ENCODE measurements around the gene TBRG1. TPM values are rescaled to one million over a fixed set of nuclear protein-coding genes. Genes with fewer than 3 reads are reported as not detected.

TBRG1 gene
- total RNA-seq, 1 donor from 2014 or later = 29.7 TPM

DNA sequence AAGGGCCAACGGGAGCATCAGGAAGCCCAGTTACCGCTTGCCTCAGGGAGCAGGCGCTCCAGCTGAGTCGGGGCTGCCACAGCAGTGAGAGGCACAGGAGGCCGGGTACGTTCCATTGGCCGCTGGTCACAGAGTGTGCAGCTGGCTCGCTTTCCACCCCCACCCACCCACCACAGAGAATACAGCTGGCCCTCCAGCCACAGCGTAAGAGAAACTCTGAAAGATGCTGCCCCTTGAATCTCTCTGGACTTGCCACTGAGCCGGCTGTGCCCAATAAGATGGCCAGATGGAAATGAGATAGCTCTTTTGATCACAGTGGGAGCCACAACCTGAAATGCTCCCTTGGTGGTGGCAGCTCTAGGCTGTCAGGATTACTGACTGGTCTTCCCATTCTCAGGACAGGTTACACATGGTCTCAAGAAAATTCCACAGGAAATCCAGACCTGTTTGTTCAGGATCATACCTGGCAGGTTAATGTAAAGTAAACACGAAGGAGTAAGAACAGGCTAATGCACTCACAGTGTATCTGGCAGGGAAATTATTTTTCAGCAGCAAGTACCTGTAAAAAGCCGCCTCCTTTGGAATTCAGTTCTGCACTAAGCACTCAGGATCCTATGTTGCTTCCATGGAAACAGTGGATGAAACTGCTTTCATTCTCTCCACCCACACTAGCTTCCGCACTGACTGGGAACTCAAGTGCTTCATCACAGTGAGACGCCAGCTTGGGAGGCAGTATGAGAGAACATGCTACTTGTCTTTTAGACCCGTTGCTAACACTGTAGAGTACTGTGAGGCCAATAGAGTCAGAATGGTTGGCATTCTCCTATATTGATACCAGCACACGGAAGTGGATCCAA is 34.3 kb downstream of the TBRG1 start:
- DNase-seq (ENCODE audit: extremely low spot score in 2 of 2) = no peak
- Histone ChIP-seq H3K36me3 (no peaks in the 10 kb centered on the region), H3K27ac (no peak overlapping the region)

DNA sequence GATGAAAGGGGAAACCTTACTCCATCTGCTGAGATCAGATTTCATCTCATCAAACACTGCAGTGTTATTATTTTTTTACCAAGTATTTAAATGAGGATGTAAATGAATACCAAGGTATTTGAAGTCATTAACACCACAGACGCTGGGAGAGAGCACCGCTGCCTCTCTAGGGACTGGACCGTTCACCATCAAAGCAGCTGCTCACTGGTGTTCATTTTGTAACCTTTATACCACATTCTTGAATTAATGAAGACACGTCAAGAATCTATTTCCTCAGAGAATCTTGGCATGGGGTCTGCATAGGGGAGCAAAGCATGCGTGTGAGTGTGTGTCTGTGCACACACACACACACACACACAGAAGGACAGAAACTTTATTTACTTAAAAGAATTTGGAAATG is 35.2 kb downstream of the TBRG1 start:
- no peak for DNase-seq (ENCODE audit: extremely low spot score in 2 of 2)
- H3K4me3 ChIP-seq = no peak overlapping the region
- H3K27me3 ChIP-seq = no peaks in the 10 kb centered on the region
- H3K27ac ChIP-seq = no peak overlapping the region
- TF ChIP-seq, protein P1, sequence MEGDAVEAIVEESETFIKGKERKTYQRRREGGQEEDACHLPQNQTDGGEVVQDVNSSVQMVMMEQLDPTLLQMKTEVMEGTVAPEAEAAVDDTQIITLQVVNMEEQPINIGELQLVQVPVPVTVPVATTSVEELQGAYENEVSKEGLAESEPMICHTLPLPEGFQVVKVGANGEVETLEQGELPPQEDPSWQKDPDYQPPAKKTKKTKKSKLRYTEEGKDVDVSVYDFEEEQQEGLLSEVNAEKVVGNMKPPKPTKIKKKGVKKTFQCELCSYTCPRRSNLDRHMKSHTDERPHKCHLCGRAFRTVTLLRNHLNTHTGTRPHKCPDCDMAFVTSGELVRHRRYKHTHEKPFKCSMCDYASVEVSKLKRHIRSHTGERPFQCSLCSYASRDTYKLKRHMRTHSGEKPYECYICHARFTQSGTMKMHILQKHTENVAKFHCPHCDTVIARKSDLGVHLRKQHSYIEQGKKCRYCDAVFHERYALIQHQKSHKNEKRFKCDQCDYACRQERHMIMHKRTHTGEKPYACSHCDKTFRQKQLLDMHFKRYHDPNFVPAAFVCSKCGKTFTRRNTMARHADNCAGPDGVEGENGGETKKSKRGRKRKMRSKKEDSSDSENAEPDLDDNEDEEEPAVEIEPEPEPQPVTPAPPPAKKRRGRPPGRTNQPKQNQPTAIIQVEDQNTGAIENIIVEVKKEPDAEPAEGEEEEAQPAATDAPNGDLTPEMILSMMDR (IDR thresholded peaks at IDR 0.05) = no peak
- TF ChIP-seq POLR2A (IDR thresholded peaks at IDR 0.05) (no peak), POLR2AphosphoS5 (IDR thresholded peaks at IDR 0.05; ENCODE audit: insufficient read depth in 1 of 2, low read depth in 1 of 2) (no peak)
- H3K36me3 ChIP-seq = no peaks in the 10 kb centered on the region
- intact Hi-C loops (cut with DNase I) = no loop called here
- no peaks in the 10 kb centered on the region for H3K4me1 ChIP-seq
- H3K9me3 ChIP-seq = no peaks in the 10 kb centered on the region

More for the DNA sequence above, 34.3 kb downstream of the TBRG1 start:
- Histone ChIP-seq H3K4me1 (no peaks in the 10 kb centered on the region), H3K4me3 (no peak overlapping the region), H3K9me3 (no peaks in the 10 kb centered on the region), H3K27me3 (no peaks in the 10 kb centered on the region)
- intact Hi-C loops (cut with DNase I) = no loop called here
- TF ChIP-seq, protein P1 (IDR thresholded peaks at IDR 0.05) = no peak
- TF ChIP-seq POLR2AphosphoS5 (IDR thresholded peaks at IDR 0.05; ENCODE audit: insufficient read depth in 1 of 2, low read depth in 1 of 2) (no peak), POLR2A (IDR thresholded peaks at IDR 0.05) (no peak)

DNA sequence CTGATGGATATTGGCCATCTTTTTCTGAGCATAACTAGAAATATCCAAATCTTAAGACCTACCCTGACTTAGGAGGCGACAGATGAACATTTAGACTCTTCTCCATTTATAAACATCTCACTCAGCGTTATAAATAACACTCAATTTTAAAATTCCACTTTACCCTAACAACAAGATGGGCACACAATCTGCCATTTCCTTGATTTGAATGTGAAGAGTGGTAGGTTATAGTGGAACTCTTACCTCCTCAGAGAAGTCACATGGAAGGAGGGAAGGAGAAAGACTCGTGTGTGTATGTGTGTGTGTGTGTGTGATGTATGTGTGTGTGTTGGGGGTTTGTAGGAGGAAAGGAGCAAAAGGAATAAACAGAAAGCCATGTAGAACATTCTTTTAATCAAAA is 35.8 kb downstream of the TBRG1 start:
- Histone ChIP-seq H3K27me3 (no peaks in the 10 kb centered on the region), H3K4me1 (no peaks in the 10 kb centered on the region), H3K36me3 (no peaks in the 10 kb centered on the region), H3K27ac (no peak overlapping the region), H3K4me3 (no peak overlapping the region), H3K9me3 (no peaks in the 10 kb centered on the region)
- no peak for DNase-seq (ENCODE audit: extremely low spot score in 2 of 2)
- intact Hi-C loops (cut with DNase I) = no loop called here
- TF ChIP-seq POLR2AphosphoS5 (IDR thresholded peaks at IDR 0.05; ENCODE audit: insufficient read depth in 1 of 2, low read depth in 1 of 2) (no peak), POLR2A (IDR thresholded peaks at IDR 0.05) (no peak)
- TF ChIP-seq, protein P1 (IDR thresholded peaks at IDR 0.05) = no peak

DNA sequence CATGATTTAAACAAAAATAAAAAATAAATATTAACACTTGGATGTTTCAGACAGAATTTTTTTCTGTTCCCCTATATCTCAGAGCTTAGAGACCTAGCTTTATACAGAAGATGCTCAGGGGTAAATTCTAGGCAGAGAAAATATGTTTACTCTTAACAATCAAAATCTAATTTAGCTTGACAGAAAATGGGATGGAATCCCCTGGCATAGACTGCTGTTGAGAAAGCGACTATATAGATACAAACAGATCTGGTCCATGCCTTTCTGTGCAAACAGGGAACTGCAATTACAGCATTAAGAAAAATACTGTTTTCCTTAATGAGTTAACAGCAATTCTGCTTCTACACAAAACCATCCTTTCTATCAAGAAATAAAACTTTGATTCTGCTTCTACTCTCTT is 36.3 kb downstream of the TBRG1 start:
- Histone ChIP-seq H3K4me1 (no peaks in the 10 kb centered on the region), H3K27ac (no peak overlapping the region), H3K9me3 (no peaks in the 10 kb centered on the region), H3K4me3 (no peak overlapping the region), H3K27me3 (no peaks in the 10 kb centered on the region), H3K36me3 (no peaks in the 10 kb centered on the region)
- TF ChIP-seq, protein P1 (IDR thresholded peaks at IDR 0.05) = no peak
- TF ChIP-seq POLR2AphosphoS5 (IDR thresholded peaks at IDR 0.05; ENCODE audit: insufficient read depth in 1 of 2, low read depth in 1 of 2) (no peak), POLR2A (IDR thresholded peaks at IDR 0.05) (no peak)
- DNase-seq (ENCODE audit: extremely low spot score in 2 of 2) = no peak
- intact Hi-C loops (cut with DNase I) = no loop called here

DNA sequence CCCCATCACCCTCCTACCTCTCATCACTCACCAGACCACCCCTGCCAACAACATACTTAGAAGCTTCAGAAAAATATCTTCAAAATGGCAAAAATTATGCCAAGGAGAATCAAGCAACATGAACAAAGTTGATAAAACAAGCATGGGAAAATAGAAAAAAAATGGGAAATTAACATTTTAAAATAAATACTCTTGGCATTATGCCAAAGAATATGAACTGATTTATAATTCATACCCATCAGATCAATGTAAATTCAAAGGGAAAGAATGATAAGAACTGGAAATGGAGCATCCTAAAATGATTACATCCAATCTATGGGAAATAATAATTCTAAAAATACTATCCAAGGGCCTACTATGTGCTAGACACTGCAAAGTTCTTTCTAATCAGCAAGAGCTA is 38.9 kb downstream of the TBRG1 start:
- TF ChIP-seq, protein P1 (IDR thresholded peaks at IDR 0.05) = no peak
- TF ChIP-seq POLR2A (IDR thresholded peaks at IDR 0.05) = no peak
- TF ChIP-seq POLR2AphosphoS5 (IDR thresholded peaks at IDR 0.05; ENCODE audit: insufficient read depth in 1 of 2, low read depth in 1 of 2) = no peak
- no peak overlapping the region for H3K4me3 ChIP-seq
- H3K27ac ChIP-seq = no peak overlapping the region
- no peaks in the 10 kb centered on the region for H3K9me3 ChIP-seq
- H3K36me3 ChIP-seq = no peaks in the 10 kb centered on the region
- intact Hi-C loops (cut with DNase I) = no loop called here
- no peaks in the 10 kb centered on the region for H3K27me3 ChIP-seq
- DNase-seq (ENCODE audit: extremely low spot score in 2 of 2) = no peak
- no peaks in the 10 kb centered on the region for H3K4me1 ChIP-seq
